Measurements from ENCODE around the gene DEFB132.
A peak's percentile ranks its signal among the peaks of the same experiment; 100 is the strongest.

The DEFB132 gene

GRCh38 chr20:305745-306144, 48.2 kb downstream of the DEFB132 start:
- Histone ChIP-seq H3K27me3 (ENCODE audit: insufficient read depth, low read length) (no peaks in the 10 kb centered on the region), H3K4me2 (ENCODE audit: low read length) (no peak overlapping the region), H3K4me1 (ENCODE audit: insufficient read depth, low read length, severe bottlenecking) (peaks cover 13% of the 10 kb centered on the region), H2AFZ (ENCODE audit: low read length) (no peak overlapping the region), H3K9ac (ENCODE audit: low read length) (no peak overlapping the region), H3K9me3 (ENCODE audit: low read length) (no peaks in the 10 kb centered on the region), H3K79me2 (ENCODE audit: insufficient read depth, low read length) (no peaks in the 10 kb centered on the region), H3K4me3 (ENCODE audit: low read depth, low read length, poor library complexity, severe bottlenecking) (no peak overlapping the region), H3K27ac (ENCODE audit: low read depth, low read length, poor library complexity, severe bottlenecking) (no peak overlapping the region), H4K20me1 (ENCODE audit: insufficient read depth, low read length) (no peaks in the 10 kb centered on the region), H3K9me2 (ENCODE audit: low read depth, low read length) (no peaks in the 10 kb centered on the region), H3K36me3 (ENCODE audit: insufficient read depth, low read length) (no peaks in the 10 kb centered on the region), H3F3A (ENCODE audit: insufficient read depth, low read length) (no peaks in the 10 kb centered on the region)
- TF ChIP-seq EZH2 (IDR thresholded peaks at IDR 0.05; ENCODE audit: borderline replicate concordance, low read length) (no peak), CTCF (IDR thresholded peaks at IDR 0.05; ENCODE audit: low read length) (no peak)

GRCh38 chr20:308427-309038, 51.0 kb downstream of the DEFB132 start:
- H3K36me3 ChIP-seq (ENCODE audit: insufficient read depth, low read length): no peaks in the 10 kb centered on the region
- H3K27ac ChIP-seq (ENCODE audit: low read depth, low read length, poor library complexity, severe bottlenecking): no peak overlapping the region
- TF ChIP-seq EZH2 (IDR thresholded peaks at IDR 0.05; ENCODE audit: borderline replicate concordance, low read length) (no peak), CTCF (IDR thresholded peaks at IDR 0.05; ENCODE audit: low read length) (no peak)
- no peaks in the 10 kb centered on the region for H3K27me3 ChIP-seq (ENCODE audit: insufficient read depth, low read length)
- no peaks in the 10 kb centered on the region for H3F3A ChIP-seq (ENCODE audit: insufficient read depth, low read length)
- H3K4me3 ChIP-seq (ENCODE audit: low read depth, low read length, poor library complexity, severe bottlenecking): no peak overlapping the region
- H3K4me1 ChIP-seq (ENCODE audit: insufficient read depth, low read length, severe bottlenecking): peaks cover 16% of the 10 kb centered on the region
- no peaks in the 10 kb centered on the region for H3K9me3 ChIP-seq (ENCODE audit: low read length)
- no peak overlapping the region for H3K4me2 ChIP-seq (ENCODE audit: low read length)
- H3K9me2 ChIP-seq (ENCODE audit: low read depth, low read length): no peaks in the 10 kb centered on the region
- no peak overlapping the region for H2AFZ ChIP-seq (ENCODE audit: low read length)
- no peaks in the 10 kb centered on the region for H3K79me2 ChIP-seq (ENCODE audit: insufficient read depth, low read length)
- H3K9ac ChIP-seq (ENCODE audit: low read length): no peak overlapping the region
- H4K20me1 ChIP-seq (ENCODE audit: insufficient read depth, low read length): no peaks in the 10 kb centered on the region

GRCh38 chr20:309306-309840, 51.8 kb downstream of the DEFB132 start:
- TF ChIP-seq EZH2 (IDR thresholded peaks at IDR 0.05; ENCODE audit: borderline replicate concordance, low read length) (no peak), CTCF (IDR thresholded peaks at IDR 0.05; ENCODE audit: low read length) (peak; percentile 8; the same call in 1 of the 2 replicates)

More at GRCh38 chr20:309306-309840, 51.8 kb downstream of the DEFB132 start:
- Histone ChIP-seq H3K4me2 (ENCODE audit: low read length) (peak overlapping the region; percentile 62; the same call in 1 of the 2 replicates), H3K27me3 (ENCODE audit: insufficient read depth, low read length) (no peaks in the 10 kb centered on the region), H3K27ac (ENCODE audit: low read depth, low read length, poor library complexity, severe bottlenecking) (no peak overlapping the region), H3K9me3 (ENCODE audit: low read length) (no peaks in the 10 kb centered on the region), H3K4me1 (ENCODE audit: insufficient read depth, low read length, severe bottlenecking) (peaks cover 16% of the 10 kb centered on the region), H3K36me3 (ENCODE audit: insufficient read depth, low read length) (no peaks in the 10 kb centered on the region), H3K4me3 (ENCODE audit: low read depth, low read length, poor library complexity, severe bottlenecking) (peak overlapping the region; percentile 55), H2AFZ (ENCODE audit: low read length) (no peak overlapping the region), H3K79me2 (ENCODE audit: insufficient read depth, low read length) (no peaks in the 10 kb centered on the region), H4K20me1 (ENCODE audit: insufficient read depth, low read length) (no peaks in the 10 kb centered on the region), H3F3A (ENCODE audit: insufficient read depth, low read length) (no peaks in the 10 kb centered on the region), H3K9me2 (ENCODE audit: low read depth, low read length) (no peaks in the 10 kb centered on the region), H3K9ac (ENCODE audit: low read length) (no peak overlapping the region; the same call in 1 of the 2 replicates)
